GM18502 (cell line): ENCODE data around the gene SAPCD2.
"Not testable (repeated sequence)": the region's sequence is repeated elsewhere in the genome, so short reads cannot be mapped to it uniquely, and the experiment has no call there.

Experiments
- ATAC-seq: cut with Tn5 transposase; IDR thresholded peaks from one replicate; pipeline ENCODE4 v1.9.1; 2021; ENCODE audit warnings: mild to moderate bottlenecking; ENCODE audit not compliant: unreplicated experiment, poor library complexity

Gene SAPCD2

DNA sequence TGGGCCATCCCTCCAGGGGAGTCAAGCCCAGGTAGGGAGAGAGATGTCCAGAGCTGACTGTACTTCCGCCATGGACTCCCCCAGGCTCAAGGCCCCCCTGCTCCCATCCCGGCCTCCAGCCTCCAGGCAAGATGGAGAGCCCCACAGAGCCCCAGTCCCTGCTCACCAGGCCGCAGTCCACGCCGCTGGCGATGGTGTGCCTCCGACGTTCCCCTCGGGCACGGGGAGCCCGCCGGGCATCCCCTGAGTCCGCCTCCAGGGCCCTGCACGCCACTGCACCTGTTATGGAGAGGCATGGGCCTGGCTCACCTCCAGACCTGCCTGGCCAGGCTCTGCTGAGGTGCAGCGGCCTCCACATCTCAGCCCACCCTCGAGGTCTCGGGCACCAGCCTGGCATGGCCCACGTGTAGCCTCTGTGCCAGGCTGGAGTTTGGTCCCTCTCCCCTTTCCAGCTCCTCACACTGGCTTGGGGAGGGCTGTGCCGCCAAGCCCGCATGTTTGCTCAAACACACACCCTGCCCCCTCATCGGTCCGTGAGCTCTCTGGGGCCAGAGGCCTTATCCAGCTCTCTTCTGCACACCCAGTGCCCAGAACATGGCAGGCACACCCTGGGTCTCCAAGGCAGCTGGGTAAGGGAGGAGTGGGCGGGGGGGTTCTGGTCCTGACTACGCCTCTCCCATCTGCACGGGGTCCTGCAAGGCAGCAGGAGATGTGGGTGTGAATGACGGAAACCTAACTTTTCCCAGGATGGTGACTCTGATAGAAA, 4.1 kb downstream of the SAPCD2 start:
- no peak for ATAC-seq

DNA sequence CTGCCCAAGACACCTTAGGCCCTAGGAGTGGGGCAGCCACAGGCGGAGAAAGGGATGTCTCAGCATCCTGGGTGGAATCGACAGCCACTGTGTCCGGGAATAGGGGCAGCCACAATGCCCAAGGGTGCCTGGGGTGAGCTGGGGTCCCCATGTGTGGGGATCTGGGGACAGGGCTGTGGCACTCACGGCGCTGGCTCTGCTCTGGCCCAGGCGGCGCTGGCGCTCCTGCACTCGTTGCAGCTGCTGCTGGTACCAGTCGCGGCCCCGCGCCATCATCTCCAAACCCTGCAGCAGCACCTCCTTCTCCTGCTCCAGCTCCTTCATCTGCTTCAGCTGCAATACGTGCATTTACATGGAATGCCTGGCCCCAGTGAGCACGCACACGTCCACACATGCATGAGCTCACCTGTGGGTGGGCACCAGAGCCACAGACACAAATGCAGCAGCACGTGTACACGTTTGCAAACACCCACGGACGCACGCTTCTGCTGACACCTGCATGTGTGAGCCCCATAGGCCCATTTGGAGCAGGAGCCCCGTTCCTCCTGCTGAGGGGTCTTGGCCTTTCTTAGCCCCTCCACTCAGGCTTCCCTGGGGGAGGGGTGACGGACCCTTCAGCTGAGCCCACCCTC, 4.9 kb downstream of the SAPCD2 start:
- no peak for ATAC-seq

DNA sequence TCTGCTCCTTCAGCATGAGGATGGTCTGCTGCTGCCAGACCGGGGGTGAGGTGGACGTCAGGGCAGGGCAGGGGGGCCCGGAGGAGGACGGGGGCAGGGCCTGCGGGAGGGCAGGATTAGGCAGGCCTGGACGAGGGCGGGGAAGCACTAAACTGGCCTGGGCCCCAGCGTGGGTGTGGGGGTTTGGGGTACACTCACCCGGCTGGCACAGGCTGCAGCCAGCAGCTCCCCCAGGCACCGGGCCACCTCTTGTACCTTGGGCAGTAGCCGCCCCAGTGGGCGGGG, 5.5 kb downstream of the SAPCD2 start:
- ATAC-seq = no peak

DNA sequence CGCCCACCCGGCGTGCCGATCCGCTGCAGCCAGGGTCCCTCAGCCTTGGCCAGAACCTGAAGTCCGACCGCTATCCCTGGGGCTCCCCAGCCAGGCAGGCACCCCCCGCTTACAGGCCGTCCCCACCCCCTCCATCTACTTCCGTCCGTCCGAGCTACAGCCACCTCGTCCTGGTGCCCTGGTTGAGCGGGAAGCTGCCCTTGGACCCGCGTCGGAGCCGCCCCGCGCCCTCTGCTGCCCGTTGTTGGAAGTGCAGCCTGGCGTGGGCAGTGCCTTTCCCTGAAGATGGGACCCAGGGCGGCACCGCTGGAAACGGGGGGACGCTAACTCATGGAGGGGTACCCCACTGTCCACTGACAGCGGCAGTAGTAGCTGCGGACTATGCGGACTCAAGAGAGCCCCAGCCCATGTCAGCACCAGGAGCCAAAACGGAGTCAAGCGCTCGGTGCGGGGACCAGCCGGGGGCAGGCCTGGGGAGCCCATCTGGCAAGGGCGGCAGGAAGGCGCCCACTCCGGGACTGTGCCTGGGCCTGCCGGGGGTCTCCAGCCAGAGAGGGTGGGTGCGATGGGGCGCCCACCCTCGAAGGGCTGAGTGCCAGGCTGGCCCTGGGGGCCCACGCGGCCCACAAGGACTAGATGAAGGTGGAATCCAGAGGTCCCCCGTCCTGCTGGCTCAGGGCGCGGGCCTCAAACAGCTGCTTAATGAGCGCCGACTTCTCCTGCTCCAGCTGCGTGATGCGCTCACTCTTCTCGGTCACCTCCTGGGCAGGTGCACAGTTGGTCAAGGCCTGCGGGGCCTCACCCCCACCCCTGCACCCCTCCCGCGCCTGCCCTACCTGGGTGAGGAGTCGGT, 6.1 kb downstream of the SAPCD2 start:
- ATAC-seq = no peak

DNA sequence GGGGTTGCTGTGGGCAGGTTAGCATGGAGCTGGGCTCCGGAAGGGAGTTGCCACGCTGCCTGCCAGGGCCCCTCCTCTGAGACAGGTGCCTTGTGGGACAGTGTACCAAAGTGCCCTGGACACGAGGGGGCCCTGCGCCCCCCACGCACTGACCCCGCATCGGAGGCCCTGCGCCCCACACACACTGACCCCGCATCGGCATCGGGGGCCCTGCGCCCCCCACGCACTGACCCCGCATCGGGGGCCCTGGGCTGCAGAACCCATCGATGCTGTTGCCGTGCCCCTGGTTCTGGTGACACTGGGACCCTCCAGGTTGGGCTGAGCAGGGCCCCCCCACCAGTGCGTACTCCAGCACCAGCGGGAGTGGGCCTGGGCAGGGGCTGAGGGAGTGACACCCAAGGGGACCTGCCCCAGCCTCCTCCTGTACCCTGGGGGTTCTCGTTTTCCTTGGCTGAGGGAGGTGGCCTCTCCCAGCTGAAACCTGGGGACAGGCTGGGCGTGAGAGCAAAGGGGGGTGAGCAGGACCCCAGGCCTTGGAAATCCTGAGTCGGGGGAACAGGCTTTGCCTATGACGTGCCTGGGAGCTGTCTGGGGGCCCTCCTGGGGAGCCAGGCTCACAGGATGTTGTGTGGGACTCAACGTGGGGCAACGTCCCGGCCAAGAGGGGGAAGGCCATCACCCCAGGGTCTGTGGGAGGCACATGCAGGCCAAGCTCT, 6.9 kb downstream of the SAPCD2 start:
- no peak for ATAC-seq

DNA sequence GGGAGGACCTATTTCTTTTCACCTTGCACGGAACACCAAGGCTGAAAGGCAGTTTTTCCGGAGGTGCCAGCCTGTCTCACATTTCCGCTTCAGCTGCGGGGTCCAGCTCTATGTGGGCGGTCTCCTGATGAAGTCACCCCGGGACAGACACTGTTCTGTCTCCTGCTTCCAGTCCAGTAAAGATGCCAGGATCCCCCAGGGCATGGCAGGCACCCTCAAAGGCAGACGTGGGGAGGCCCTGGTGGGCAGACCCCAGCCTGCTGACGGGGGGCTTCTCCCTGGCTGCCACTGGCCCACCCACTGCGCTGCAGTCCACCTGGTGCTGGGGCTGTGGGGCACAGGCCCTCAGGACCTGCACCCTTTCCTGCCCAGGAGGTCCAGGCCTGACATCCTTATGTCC, 7.6 kb downstream of the SAPCD2 start:
- not testable (repeated sequence) for ATAC-seq

DNA sequence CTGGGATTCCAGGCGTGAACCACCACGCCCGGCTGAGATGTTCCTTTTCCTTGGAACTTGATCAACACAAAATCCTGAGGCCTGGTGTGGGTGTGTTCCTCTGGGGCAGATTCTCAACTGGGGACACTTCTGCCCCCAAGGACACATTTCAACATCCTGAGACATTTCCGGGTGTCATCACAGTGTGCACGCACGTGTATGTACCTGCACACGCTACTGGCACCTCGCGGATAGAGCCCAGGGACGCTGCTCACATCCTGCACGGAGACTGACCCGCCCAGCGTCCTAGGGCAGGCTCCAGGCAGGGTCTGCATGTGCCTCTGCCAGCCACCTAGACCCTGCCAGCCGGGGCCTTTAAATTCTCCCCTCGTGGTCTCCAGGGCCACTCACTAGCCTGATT, 8.0 kb downstream of the SAPCD2 start:
- ATAC-seq = no peak

DNA sequence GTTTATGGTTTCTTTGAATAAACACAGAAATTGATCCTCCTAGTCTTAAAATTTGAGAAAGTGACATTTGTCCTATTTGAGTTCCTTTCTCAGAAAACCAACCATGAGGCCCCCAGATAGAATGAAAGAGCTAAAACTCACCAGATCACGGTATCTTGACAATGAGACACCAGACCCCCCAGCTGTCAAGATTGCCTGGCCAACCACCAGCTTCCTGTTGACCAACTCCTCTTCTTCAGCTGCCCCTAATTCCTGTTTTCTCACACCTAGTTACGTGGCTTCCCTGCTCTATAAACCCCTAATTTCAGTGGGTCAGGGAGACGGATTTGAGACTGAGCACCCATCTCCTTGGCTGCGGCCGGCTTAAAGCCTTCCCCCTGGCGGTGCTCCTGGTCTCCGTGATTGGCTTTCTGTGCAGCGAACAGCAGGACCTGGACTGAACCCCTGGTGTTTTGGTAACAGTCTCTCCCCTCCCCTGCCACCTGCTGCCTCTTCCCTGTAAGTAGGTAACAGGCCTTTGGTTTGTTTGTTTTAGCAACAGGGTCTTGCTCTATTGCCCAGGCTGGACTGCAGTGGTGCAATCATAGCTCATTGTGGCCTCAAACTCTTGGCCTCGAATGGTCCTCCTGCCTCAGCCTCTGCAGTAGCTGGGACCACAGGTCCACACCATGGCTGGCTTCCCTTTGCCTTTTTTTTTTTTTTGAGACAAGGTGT, 11.7 kb downstream of the SAPCD2 start:
- ATAC-seq = no peak

DNA sequence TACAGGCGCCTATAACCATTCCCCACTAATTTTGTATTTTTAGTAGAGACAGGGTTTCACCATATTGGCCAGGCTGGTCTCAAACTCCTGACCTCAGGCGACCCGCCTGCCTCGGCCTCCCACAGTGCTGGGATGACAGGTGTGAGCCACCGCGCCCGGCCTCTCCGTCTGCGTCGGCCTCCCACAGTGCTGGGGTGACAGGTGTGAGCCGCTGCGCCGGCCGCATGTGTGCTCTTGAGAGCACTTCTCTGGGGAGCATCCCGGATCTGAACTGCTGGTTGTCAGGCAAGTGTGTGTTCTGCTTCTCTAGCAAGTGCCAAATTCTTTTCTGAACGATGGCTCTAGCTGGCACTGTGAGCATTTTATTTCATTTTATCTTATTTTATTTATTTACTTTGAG, 12.8 kb downstream of the SAPCD2 start:
- ATAC-seq = no peak

DNA sequence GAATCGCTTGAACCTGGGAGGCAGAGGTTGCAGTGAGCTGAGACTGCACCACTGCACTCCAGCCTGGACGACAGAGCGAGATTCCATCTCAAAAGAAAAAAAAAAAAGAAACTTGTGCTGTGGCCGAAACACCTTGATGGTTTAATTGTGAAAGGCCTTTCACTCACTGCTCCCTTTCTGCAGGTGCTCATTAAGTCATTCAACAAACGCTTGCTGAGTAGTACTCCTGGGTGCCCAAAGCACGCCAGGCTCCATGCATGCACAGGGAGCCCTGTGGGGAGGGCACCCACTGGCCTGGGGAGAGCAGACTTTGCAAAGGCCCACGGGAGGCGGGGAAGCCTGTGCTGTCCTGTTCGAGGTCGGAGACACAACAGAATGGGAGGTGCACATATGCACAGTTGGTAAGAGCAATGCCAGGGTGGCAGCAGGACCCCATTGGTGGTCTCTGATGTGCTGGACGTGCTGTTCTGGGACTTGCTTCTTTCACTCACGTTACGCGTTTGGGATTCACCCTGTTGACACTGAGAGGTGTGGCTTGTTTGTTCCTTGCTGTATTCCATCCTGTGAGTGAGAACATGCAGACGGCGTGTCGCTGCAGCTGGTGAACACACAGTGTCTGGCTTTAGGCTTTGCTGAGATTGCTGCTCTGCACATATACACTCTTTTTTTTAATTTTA, 13.5 kb downstream of the SAPCD2 start:
- ATAC-seq = no peak

DNA sequence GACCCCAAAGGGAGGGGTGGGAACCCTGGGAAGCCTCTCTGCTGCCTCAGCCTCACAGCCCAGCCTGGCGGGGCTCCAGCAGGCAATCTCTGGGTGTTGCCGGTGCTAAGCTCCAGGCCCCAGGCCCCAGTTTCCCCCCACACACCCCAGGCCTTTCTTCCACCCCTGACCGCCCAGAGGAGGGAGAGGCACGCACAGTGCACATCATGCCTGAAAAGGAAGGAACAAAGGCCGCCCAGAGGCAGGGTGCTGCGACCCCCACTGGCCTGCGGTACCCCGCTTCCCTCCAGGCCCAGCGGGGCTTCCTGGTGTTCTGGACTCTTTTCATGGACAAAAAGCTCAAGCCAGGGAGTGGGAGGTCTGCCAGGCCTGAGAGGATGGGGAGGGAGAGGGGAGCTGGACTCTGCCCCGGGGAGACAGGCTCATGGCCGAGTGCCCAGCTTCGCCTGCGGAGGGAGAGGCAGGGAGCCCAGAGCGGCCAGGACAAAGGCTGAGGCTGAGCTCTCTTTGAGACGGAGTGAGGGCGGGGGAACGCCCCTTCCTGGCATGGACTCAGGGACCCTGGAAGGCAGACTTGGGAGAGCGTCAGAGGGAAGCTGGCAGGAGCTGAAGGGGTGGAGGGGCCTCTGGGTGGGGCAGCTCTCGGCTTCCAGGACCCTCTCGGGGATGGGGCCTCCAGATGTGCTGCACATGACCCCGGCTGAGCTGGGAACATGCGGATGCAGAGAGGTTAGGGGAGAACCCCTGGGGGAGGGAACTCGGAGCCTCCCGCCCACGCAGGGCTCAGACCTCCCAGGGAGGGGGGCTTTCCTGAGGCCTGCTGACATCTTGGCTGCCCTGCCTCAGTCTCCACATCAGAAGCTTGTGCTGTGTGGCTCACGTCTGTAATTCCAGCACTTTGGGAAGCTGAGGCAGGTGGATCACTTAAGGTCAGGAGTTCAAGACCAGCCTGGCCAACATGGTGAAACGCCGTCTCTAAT, 14.7 kb downstream of the SAPCD2 start:
- ATAC-seq = no peak

DNA sequence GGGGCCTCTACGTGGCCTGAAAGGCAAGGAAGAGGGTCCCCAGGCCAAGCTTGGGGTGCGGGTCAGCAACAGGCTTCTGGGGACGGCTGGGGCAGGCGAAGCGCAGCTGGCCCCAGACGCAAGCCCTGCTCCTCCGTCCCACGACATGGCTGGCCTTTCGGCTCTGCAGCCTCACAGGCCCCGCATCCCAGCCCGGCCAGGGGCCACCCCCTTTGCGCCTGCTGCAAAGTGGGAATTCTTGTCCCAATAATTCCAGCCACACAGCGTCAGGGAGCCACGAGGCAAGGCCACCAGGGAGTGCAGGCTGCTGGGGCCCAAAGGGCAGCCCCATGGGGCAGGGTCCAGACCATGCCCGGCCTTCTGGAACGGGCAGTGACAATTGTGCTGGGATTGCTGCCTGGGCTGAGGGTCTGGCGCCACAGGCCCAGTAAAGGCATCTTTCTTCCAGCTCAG, 15.4 kb downstream of the SAPCD2 start:
- no peak for ATAC-seq

DNA sequence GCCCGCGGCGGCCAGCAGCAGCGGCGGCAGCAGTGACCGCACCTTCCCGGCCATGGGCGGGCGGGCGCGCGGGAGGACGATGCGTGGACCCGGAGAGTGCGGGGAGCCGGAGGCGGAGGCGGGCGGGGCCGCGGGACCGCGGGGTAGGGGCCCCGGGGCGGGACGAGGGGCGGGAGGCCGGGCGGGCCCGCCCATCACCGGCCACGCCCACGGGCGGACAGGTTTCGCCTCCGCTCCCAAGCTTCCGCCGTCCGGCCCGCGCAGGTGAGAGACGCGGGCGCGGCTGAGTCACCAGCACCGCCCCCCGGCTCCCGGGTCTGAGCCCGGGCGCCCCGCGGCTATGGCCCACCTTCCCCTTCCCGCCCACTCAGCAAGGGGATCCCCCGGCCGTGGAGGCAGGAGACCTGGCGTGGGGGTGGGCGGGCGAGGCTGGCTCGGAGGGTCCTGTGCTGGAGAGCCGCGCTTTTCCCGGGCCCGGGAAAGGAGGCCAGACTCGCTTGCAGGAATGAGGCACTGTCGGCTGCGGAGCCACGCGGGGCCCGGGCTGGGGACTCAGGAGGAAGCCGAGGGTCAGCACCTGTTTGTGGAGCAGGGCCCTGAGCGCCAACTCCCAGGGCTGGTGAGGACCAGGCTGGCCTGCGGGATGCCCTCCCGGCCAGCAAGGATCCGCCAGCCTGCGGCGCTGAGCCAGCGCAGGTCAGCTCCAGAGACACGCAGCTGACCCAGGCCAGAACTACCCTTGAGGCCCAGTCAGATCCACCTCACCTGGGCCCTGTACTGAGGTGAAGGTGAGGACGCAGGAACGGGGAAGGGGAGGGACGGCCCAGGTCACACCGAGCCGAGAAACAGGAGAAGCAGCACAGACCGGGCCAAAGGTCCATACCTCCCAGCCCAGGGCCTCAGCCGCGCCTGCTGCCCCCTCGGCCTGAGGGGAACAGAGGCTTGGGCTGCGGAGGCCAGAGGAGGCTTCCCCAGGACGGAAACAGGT, 16.1 kb downstream of the SAPCD2 start, which contains the start of gene ENTPD2:
TSS of gene ENTPD2 (minus strand) at position 118 of the 988 bp plus-strand sequence. CDS start at position 54, 64 bp downstream.
- ATAC-seq = no peak

DNA sequence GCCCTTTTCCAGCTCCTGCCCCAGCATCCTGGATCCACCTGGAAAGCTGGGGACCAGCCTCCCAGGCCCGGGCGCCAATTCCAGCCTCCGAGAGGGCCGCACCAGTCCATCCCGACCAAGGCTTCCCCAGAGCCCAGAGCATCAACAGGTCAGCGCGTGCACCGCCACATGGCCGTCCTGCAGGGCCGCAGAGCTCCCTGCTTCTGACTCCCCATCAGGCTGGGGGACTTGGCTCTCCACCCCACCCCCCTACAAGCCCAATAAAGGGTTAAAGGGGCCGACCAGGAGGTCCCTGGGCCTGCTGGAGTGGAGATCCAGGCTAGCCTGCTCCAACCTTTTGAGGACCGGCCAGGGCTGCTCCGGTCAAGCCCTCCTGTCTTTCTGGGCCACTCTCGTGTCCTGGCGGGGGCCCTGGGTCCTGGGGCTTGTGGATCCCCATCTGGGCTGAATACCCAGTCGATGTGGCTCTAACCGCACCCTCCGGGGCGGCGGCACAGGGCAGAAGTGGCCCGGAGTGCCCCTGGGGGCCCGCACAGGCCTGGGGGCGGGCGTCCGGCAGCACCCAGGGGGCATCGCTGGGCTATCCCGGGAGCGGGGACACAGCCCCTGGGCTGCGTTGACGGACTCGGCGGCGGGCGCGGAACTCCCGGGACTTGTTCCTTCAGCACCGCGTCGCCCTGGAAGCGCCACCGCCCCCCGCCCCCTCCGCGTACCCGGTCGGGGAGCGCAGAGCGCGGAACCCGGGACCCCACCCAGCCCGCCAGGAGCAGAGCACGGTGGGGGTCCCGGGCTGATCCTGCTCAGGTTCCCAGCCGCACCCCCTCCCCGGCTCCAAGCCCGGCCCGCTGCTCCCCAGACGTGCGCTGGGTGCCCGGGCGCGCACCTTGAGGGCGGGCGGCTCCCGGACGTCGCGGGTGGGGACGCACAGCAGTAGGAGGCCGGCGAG, 17.1 kb downstream of the SAPCD2 start:
- no peak for ATAC-seq

DNA sequence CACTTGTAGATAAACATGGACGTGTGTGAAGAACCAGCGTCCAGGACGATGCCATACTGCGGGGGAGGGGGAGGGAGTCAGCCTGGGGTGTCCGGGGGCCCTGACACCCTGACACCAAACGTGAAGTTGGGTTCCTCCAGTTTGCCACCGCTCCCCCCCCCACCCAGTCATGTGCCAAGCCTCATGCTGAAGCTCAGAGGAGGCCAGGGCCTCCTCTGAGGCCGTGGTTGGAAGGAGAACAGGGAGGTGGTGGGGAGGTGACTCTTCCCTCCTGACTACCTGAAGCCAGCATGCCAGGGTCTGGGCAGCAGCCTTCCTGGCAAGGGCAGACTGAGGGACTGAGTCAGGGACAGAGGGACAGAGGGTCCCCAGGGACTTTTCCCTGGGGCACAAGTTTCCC, 18.1 kb downstream of the SAPCD2 start:
- no peak for ATAC-seq

DNA sequence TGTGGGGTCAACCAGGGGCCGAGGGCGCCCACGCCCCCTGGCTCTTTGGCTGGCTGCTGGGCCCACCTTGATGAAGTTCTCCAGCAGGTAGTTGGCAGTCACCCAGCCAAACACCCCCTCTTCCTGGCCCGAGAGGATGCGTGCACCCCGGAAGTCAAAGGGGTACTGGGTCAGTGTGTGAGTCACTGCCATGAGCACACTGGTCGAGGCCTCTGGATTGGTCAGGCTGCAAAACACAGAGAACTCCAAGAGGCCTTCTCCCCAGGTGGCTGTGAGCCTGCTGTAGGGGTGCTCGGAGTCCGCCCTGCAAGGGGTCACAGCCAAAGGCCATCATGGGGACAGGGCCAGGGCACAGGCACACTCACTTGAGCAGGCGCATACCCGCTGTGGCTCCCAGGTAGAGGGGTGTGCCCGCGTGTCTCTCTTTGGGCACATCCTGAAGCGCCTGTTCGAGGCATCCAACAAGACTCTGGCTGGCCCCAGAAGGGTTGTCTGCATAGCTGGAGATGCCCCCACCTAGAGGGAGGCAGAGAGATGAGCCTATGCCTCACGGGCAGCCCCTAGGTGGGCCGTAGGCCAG, 19.1 kb downstream of the SAPCD2 start:
- ATAC-seq = no peak
